Activated naive CD8-positive, alpha-beta T cell treated with anti-CD3 and anti-CD28 coated beads, Interleukin-2, amount 50 U/mL, for 24 hours (primary cell): ENCODE data around the gene FAM120C.

Experiments used
- ATAC-seq: fragments of 150-1000 bp; cut with Tn5 transposase; one replicate; pipeline ENCODE4 v1.10.0; 2021
- DNase-seq: peaks from one replicate; pipeline ENCODE4 v3.0.0; 2021
- H3K27ac Mint-ChIP-seq: one replicate; pipeline ENCODE4 v1.8.0; 2021; ENCODE audit warnings: mild to moderate bottlenecking, mixed read lengths
- H3K27me3 Mint-ChIP-seq: one replicate; pipeline ENCODE4 v1.8.0; 2021; ENCODE audit warnings: mixed read lengths
- H3K36me3 Mint-ChIP-seq: one replicate; pipeline ENCODE4 v1.8.0; 2021; ENCODE audit warnings: low read depth, mixed read lengths
- H3K4me1 Mint-ChIP-seq: one replicate; pipeline ENCODE4 v1.8.0; 2021; ENCODE audit warnings: mixed read lengths
- H3K4me3 Mint-ChIP-seq: one replicate; pipeline ENCODE4 v1.8.0; 2021; ENCODE audit warnings: mild to moderate bottlenecking, moderate library complexity, mixed read lengths
- H3K9me3 Mint-ChIP-seq: one replicate; pipeline ENCODE4 v1.8.0; 2021; ENCODE audit warnings: mixed read lengths

Gene FAM120C

DNA sequence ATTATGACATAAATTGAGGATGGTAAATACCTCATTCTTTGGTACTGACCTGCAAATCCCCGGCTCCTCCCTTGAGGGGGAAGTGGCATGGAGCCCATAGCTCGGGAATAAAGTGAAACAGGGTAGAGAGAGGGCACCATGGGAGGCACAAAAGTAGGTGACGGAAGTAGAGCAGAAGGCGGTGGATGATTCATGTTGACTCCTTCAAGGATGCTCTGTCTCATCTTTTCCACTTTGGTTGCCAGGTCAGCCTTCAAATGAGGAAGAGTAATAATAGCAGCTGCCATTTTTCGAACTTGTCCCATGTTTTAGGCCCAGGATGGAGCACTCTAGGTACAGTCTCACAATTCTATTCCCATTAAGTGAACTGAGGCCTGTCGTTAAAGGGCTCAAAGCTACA lies 97.4 kb downstream of the FAM120C start:
- Mint-ChIP-seq H3K4me3 (no peak overlapping the region), H3K36me3 (no peaks in the 10 kb centered on the region), H3K4me1 (no peaks in the 10 kb centered on the region), H3K27me3 (no peaks in the 10 kb centered on the region), H3K9me3 (no peaks in the 10 kb centered on the region), H3K27ac (no peak overlapping the region)
- no peak for ATAC-seq
- DNase-seq: no peak

DNA sequence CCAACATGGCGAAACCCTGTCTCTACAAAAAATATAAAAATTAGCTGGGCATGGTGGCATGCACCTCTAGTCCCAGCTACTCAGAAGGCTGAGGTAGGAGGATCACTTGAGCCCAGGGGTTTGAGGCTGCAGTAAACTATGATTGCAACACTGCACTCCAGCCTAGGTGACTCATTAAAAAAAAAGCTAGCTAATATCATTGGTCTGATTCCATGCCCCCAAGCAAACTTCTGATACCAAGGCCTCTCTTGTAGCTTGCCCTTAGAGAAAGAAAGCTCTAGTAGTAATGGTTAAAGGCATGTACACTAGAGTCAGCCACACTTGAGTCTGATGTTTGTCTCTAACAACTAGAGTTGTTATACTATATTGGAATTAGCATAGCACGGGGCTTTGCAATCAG lies 106.2 kb downstream of the FAM120C start:
- no peak overlapping the region for H3K4me3 Mint-ChIP-seq
- no peak for ATAC-seq
- H3K27me3 Mint-ChIP-seq: no peaks in the 10 kb centered on the region
- H3K36me3 Mint-ChIP-seq: no peaks in the 10 kb centered on the region
- H3K9me3 Mint-ChIP-seq: no peaks in the 10 kb centered on the region
- H3K4me1 Mint-ChIP-seq: no peaks in the 10 kb centered on the region
- no peak for DNase-seq
- H3K27ac Mint-ChIP-seq: no peak overlapping the region

DNA sequence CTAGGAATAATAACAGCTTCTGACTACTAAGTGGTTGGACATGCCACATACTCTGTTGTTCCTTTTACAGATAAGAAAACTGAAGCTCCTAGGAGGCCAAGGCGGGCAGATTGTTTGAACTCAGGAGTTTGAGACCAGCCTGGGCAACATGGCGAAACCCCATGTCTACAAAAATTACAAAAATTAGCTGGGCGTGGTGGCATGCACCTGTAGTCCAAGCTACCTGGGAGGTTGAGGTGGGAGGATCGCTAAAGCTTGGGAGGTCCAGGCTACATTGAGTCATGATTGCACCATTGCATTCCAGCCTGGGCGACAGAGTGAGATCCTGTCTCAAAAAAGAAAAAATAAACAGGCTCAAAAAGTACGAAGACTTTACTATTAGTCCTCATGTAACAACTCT lies 108.2 kb downstream of the FAM120C start:
- Mint-ChIP-seq H3K27me3 (no peaks in the 10 kb centered on the region), H3K27ac (no peak overlapping the region), H3K9me3 (no peaks in the 10 kb centered on the region), H3K4me1 (no peaks in the 10 kb centered on the region), H3K4me3 (no peak overlapping the region), H3K36me3 (no peaks in the 10 kb centered on the region)
- DNase-seq: no peak
- ATAC-seq: no peak

DNA sequence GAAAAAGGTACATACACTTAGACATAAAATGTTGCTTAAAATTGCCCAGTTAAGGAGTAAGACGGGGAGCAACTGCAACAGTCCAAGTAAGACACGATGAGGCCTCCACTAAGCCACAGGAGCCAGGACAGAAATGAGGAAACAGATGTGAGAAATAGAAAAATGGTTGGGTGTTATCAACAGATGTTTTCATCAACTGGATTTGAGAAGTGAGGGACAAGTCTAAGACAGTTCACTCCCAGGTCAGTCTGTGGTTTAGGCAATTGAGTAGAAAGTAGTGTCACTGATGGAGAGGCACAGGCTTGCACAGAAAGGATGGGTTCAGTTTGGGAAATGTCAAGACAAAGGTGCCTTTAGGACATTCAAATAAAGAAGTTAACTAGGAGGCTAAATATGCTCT lies 115.3 kb downstream of the FAM120C start:
- Mint-ChIP-seq H3K4me1 (no peaks in the 10 kb centered on the region), H3K4me3 (no peak overlapping the region), H3K27me3 (no peaks in the 10 kb centered on the region), H3K36me3 (no peaks in the 10 kb centered on the region), H3K27ac (no peak overlapping the region), H3K9me3 (no peaks in the 10 kb centered on the region)
- DNase-seq: no peak
- no peak for ATAC-seq

DNA sequence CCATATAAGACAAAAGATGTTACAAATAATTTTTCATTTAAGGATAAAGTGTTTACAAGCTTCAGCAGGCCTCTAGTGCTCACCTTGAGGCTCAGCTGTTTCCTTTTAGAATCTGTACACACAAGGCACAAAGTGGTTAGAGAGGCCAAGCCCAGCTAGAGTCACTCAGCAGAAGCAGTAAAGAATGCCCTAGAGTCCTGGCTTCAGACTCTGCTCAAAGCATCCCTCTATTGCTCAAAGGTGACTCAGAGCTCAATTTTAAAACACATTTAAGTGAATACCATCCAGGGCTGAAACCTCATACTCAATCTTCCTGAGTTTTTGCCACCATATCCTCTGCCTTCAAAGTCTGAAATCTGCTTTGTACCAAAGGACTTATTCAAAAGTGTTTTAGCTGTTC lies 116.2 kb downstream of the FAM120C start:
- Mint-ChIP-seq H3K36me3 (no peaks in the 10 kb centered on the region), H3K9me3 (no peaks in the 10 kb centered on the region), H3K4me1 (no peaks in the 10 kb centered on the region), H3K4me3 (no peak overlapping the region), H3K27me3 (no peaks in the 10 kb centered on the region), H3K27ac (no peak overlapping the region)
- no peak for DNase-seq
- ATAC-seq: no peak

DNA sequence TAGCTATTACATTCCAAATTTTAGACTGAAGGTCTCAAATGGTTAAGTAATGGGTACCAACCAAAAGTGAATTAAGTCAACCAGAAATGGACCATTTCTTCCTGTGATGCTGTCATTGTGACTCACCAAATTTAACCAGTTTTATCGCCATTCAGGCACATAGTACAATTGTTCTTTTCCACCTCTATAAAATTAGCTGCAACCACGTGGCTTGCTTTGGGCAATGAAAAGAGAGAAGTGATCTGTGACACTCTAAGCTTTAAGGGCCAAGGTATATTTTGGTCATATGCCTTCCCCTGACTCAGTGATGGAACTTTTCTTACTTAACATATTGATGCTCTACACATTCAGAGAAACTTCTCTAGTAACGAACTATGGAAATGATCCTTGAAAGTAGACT lies 118.5 kb downstream of the FAM120C start:
- H3K9me3 Mint-ChIP-seq: no peaks in the 10 kb centered on the region
- H3K27ac Mint-ChIP-seq: no peak overlapping the region
- ATAC-seq (no peak), DNase-seq (no peak)
- no peaks in the 10 kb centered on the region for H3K36me3 Mint-ChIP-seq
- H3K27me3 Mint-ChIP-seq: no peaks in the 10 kb centered on the region
- no peaks in the 10 kb centered on the region for H3K4me1 Mint-ChIP-seq
- no peak overlapping the region for H3K4me3 Mint-ChIP-seq

DNA sequence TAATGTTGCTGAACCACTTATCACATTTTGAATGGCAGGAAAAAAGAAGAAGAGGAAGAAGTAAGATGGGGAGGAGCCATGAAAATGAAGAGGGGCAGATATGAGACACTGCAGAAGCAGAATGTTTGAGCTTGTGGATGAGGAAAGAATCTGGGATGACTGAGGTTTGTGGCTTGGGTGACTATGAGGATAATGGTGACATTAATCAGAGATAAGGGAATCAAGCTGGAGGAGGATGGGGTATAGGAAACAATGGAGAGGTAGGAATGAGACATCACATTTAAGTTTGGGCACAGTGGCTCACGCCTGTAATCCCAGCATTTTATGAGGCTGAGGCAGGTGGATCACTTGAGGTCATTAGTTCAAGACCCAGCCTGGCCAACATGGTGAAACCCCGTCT lies 119.7 kb downstream of the FAM120C start:
- no peak for DNase-seq
- Mint-ChIP-seq H3K9me3 (no peaks in the 10 kb centered on the region), H3K27me3 (no peaks in the 10 kb centered on the region), H3K36me3 (no peaks in the 10 kb centered on the region), H3K4me1 (no peaks in the 10 kb centered on the region), H3K4me3 (no peak overlapping the region), H3K27ac (no peak overlapping the region)
- no peak for ATAC-seq

DNA sequence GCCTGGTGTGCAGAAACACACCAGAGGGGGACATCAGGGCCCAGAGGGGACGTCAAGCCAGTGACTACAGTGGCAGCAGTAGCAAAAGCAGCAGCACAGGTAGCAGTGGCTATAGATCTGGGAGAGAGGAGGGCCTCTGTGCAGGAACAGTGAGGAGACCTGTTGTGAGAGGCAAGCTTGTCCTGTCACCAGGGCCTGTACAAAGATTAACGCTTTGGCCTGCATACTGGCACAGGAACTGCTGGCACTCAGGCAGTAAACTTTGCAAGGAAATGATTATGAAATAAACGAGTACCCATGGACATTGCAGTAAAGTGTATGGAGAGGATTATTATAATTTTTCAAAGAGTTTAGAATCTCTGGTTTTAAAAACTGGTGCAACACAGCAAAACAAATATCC lies 133.3 kb downstream of the FAM120C start:
- Mint-ChIP-seq H3K4me1 (peaks cover 8% of the 10 kb centered on the region), H3K27me3 (no peaks in the 10 kb centered on the region), H3K36me3 (no peaks in the 10 kb centered on the region), H3K9me3 (no peaks in the 10 kb centered on the region), H3K27ac (no peak overlapping the region), H3K4me3 (no peak overlapping the region)
- DNase-seq (no peak), ATAC-seq (no peak)

DNA sequence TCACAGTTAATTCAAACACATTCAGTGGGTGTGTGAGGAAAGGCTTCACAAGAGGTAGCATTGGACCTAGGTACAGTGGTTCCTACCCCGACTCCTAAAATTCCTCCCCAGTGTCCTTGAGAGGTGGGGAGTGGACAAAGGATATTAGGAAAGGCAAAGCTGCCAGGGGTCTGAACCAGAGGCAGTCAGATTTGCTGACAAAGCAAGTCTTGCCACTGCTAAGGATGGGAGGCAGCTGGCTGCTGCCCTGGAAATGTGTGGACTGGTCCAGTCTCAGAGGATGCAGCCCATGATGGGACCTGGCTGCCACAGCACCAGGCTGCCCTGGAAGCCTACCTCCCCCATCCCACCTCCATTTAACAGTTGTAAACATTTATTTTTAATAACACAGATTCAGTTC lies 134.6 kb downstream of the FAM120C start:
- Mint-ChIP-seq H3K27me3 (no peaks in the 10 kb centered on the region), H3K36me3 (no peaks in the 10 kb centered on the region), H3K9me3 (no peaks in the 10 kb centered on the region), H3K4me1 (peaks cover 9% of the 10 kb centered on the region), H3K4me3 (no peak overlapping the region), H3K27ac (no peak overlapping the region)
- ATAC-seq: no peak
- no peak for DNase-seq

DNA sequence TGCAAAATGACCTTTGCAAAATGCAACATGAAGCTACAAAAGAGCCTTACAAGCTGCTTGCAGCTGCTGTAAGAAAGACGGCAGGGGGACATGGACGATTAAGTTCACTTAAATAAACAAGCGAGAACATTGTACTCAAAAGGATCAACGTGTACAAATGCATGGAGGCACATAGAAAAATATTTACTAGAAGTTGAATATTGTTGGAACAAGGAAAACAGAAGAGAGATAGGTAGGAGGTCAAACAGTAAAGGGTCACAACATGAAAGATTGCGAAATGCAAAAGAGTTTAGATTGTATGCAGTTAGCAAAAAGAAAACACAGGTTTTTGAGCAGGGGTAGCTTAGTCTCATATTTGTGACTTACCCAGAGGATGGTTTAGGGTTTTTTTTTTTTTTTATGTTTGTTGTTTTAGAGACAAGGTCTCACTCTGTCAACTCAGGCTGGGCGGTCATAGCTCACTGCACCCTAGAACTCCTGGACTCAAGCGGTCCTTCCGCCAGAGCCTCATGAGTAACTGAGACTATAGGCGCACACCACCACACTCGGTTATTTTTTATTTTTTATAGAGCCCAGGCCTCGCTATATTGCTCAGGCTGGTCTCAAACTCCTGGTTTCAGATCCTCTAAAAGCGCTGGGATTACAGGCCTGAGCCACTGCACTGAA lies 137.4 kb downstream of the FAM120C start:
- H3K4me1 Mint-ChIP-seq: peaks cover 18% of the 10 kb centered on the region
- H3K36me3 Mint-ChIP-seq: peaks cover 7% of the 10 kb centered on the region
- no peaks in the 10 kb centered on the region for H3K9me3 Mint-ChIP-seq
- DNase-seq (no peak), ATAC-seq (no peak)
- no peaks in the 10 kb centered on the region for H3K27me3 Mint-ChIP-seq
- peak overlapping the region; percentile 96 for H3K4me3 Mint-ChIP-seq
- peak overlapping the region; percentile 92 for H3K27ac Mint-ChIP-seq

DNA sequence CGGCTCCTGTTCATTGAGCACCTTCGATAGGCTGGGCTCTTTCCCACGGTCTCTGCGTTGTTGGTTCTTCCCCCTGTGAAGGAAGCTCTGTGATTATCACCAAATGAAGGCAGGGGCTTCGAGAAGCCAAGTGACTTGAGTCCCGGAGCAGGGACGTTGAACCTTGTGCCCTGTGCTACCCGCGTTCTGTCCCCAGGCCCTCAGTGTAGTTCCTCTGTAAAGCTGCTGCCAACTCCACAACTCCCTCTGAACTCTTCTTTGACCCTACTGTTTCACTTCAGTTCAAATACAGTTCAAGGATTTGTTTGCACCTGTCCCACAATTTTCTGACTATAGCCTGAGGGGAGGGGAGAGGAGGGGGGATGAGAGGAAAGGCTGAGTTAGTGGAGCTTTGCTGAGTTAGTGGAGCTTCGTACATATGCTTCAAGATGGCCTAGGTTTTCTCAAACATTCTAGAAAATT lies 138.1 kb downstream of the FAM120C start:
- Mint-ChIP-seq H3K4me1 (peaks cover 22% of the 10 kb centered on the region), H3K27ac (peak overlapping the region; percentile 92), H3K36me3 (peaks cover 11% of the 10 kb centered on the region), H3K27me3 (no peaks in the 10 kb centered on the region), H3K4me3 (peak overlapping the region; percentile 96), H3K9me3 (no peaks in the 10 kb centered on the region)
- no peak for DNase-seq
- ATAC-seq: no peak

DNA sequence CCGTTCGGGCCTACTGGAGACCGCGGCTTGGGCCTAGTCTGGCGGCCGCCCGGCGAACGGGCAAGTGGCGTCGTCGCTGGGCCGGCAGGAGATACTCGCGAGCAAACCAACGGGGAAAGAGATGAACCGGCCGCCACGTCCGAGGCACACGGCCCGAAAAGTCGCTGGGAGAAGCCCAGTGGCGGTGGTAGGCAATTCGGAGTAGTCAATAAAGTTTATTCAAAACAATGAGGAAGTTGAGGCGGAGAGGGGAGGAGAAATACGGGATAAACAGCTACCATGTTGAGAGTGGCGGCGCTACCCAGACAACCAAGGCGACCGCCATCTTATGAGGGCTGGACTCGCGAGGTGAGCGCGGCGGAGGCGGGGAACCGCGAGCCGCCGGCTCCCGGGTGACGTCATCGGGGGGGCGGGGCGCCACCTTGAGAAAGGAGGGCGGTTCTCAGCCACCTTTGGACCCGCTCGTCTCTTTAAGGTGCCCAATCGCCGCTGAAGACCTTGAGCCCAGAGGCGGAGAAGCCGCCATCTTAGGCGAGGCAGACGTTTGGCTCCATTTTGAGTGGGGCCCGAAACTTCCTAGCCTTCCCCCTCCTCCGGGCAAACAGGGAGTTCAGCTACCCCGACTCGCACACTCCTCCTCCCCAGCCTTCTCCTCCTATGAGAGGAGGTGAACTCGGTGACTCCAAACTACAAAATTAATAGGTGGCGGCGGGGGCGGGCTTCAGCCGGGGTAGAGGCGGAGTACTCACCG lies 138.8 kb downstream of the FAM120C start, which contains the start of gene PHF8:
Gene PHF8, minus strand, starts transcription at position 348 of the 751 bp plus-strand sequence. CDS start 1,745 bp downstream, outside the sequence.
- DNase-seq (peak; percentile 93), ATAC-seq (peak; percentile 90)
- H3K4me1 Mint-ChIP-seq: peaks cover 22% of the 10 kb centered on the region
- H3K4me3 Mint-ChIP-seq: peak within 1 kb of the TSS; percentile 96
- no peaks in the 10 kb centered on the region for H3K27me3 Mint-ChIP-seq
- H3K36me3 Mint-ChIP-seq: peaks cover 12% of the 10 kb centered on the region
- H3K9me3 Mint-ChIP-seq: no peaks in the 10 kb centered on the region
- peak within 1 kb of the TSS; percentile 92 for H3K27ac Mint-ChIP-seq

DNA sequence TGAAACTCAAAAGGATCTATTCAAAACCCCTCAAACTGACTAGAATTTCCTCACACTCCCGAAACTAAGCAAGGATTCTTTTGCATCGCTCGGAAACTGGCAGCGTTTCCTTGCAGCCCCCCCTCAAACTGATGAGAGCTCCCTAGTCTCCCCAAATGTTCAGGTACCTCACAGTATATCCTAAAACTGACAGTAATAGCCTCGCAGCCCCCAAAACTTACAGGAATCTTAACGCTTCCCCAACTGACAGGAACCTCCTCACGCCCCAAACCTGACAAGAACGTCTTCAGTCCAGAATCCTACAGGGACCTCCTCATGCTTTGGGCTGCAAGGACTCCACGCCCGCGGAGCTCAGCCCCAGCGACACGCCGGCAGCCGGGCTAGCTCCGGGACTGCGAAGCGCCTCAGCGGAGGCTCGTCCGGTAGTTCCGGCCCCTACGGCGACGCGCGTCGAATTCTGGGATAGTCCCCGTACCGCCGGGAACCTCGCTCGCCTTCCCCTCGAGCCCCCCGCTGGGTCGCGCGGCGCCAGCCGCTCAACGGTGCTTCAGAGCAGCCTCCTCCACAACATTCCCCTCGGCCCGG lies 139.4 kb downstream of the FAM120C start:
- no peaks in the 10 kb centered on the region for H3K27me3 Mint-ChIP-seq
- peak; percentile 25 for DNase-seq
- H3K27ac Mint-ChIP-seq: peak overlapping the region; percentile 92
- peaks cover 22% of the 10 kb centered on the region for H3K4me1 Mint-ChIP-seq
- no peaks in the 10 kb centered on the region for H3K9me3 Mint-ChIP-seq
- no peak for ATAC-seq
- H3K4me3 Mint-ChIP-seq: peak overlapping the region; percentile 96
- H3K36me3 Mint-ChIP-seq: peaks cover 15% of the 10 kb centered on the region

DNA sequence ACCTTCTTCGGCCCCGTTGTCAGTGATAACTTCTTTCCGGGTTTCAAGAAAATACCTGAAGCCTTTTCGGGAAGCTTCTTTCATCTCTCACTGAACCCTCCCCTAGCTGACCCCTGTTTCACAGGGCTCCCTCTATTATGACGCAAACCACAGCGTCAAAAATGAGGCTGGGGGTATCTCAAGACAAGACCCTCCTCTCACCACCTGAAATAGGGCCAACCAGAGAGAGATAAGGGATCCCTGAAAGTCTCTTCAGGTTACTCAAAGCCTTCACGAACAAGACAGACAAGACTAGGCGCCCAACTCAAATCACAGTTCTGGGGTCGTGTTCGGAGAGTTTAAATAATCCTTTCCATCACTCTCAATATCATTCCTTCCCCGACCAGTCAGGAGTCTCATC lies 140.0 kb downstream of the FAM120C start:
- no peak for DNase-seq
- ATAC-seq: no peak
- Mint-ChIP-seq H3K27me3 (no peaks in the 10 kb centered on the region), H3K27ac (peak overlapping the region; percentile 92), H3K4me1 (peaks cover 22% of the 10 kb centered on the region), H3K9me3 (no peaks in the 10 kb centered on the region), H3K36me3 (peaks cover 15% of the 10 kb centered on the region), H3K4me3 (peak overlapping the region; percentile 96)

DNA sequence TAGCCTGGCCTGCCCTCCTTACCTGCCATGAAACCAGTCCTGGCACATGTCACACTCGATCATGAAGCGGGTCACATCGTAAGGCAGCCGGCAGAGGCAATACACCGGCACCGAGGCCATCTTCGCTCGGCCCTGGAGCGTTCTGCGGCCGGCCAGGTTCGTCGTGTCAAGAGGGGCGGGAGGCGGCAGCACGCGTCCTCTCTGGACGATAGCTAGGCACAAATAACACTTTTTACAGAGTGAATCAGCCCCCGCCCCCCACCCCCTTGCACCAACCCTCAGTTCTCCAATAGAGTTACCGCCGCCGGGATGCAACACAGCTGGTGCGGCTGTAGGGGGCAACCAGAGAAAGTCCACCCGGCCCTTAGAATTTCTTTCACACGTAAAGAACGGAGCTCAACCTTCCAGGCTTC lies 140.4 kb downstream of the FAM120C start:
- H3K4me1 Mint-ChIP-seq: peaks cover 22% of the 10 kb centered on the region
- H3K27me3 Mint-ChIP-seq: no peaks in the 10 kb centered on the region
- peaks cover 15% of the 10 kb centered on the region for H3K36me3 Mint-ChIP-seq
- H3K27ac Mint-ChIP-seq: no peak overlapping the region
- DNase-seq (peak; percentile 42), ATAC-seq (no peak)
- no peaks in the 10 kb centered on the region for H3K9me3 Mint-ChIP-seq
- H3K4me3 Mint-ChIP-seq: peak overlapping the region; percentile 96
